Measurements from ENCODE around the gene KCTD8. TPM values are rescaled to one million over a fixed set of nuclear protein-coding genes. Genes with fewer than 3 reads are reported as not detected.

The KCTD8 gene
- total and polyA plus RNA-seq, 11 donors: 0.15 to 2.9 (median 0.17) TPM; not detected in 8

- Histone ChIP-seq H3K27me3 (peaks cover 13 to 68% (median 40%) of the 10 kb centered on the region in 9 donors), H3K27ac (peak overlapping the region in 1 of 12 donors; percentile 86), H3K9me3 (no peaks in the 10 kb centered on the region), H3K4me3 (peak overlapping the region in 11 of 12 donors; percentile 22 to 61 (median 52)), H3K4me1 (peaks cover 0 to 32% (median 6%) of the 10 kb centered on the region in 12 donors), H3K36me3 (no peaks in the 10 kb centered on the region)
- ATAC-seq (no peak), DNase-seq (peak in 1 of 5 donors; percentile 28)
- intact Hi-C loops (cut with DNase I): no loop called here
- TF ChIP-seq, protein P1, sequence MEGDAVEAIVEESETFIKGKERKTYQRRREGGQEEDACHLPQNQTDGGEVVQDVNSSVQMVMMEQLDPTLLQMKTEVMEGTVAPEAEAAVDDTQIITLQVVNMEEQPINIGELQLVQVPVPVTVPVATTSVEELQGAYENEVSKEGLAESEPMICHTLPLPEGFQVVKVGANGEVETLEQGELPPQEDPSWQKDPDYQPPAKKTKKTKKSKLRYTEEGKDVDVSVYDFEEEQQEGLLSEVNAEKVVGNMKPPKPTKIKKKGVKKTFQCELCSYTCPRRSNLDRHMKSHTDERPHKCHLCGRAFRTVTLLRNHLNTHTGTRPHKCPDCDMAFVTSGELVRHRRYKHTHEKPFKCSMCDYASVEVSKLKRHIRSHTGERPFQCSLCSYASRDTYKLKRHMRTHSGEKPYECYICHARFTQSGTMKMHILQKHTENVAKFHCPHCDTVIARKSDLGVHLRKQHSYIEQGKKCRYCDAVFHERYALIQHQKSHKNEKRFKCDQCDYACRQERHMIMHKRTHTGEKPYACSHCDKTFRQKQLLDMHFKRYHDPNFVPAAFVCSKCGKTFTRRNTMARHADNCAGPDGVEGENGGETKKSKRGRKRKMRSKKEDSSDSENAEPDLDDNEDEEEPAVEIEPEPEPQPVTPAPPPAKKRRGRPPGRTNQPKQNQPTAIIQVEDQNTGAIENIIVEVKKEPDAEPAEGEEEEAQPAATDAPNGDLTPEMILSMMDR (IDR thresholded peaks at IDR 0.05): no peak
- no peak for TF ChIP-seq POLR2A (IDR thresholded peaks at IDR 0.05)
- 2 to 3% (median 2%) methylated on average over 32 of the region's 32 CpGs for WGBS, 4 donors
These were observed 1.6 kb downstream of the KCTD8 start for GRCh38 chr4:44446801-44447562.

GRCh38 chr4:44446191-44446590, 2.4 kb downstream of the KCTD8 start:
- Histone ChIP-seq H3K9me3 (no peaks in the 10 kb centered on the region), H3K4me3 (peak overlapping the region in 6 of 12 donors; percentile 48 to 58 (median 52)), H3K36me3 (no peaks in the 10 kb centered on the region), H3K4me1 (peaks cover 0 to 32% (median 6%) of the 10 kb centered on the region in 12 donors), H3K27ac (no peak overlapping the region), H3K27me3 (peaks cover 13 to 60% (median 38%) of the 10 kb centered on the region in 9 donors)
- intact Hi-C loops (cut with DNase I): no loop called here
- WGBS, 4 donors: 3 to 5% (median 4%) methylated on average over 4 of the region's 4 CpGs
- no peak for DNase-seq
- TF ChIP-seq, protein P1 (IDR thresholded peaks at IDR 0.05): no peak
- no peak for TF ChIP-seq POLR2A (IDR thresholded peaks at IDR 0.05)
- ATAC-seq: no peak

- Histone ChIP-seq H3K4me1 (no peaks in the 10 kb centered on the region), H3K36me3 (no peaks in the 10 kb centered on the region), H3K4me3 (no peak overlapping the region), H3K9me3 (no peaks in the 10 kb centered on the region), H3K27ac (no peak overlapping the region), H3K27me3 (peaks cover 0 to 3% (median 0%) of the 10 kb centered on the region in 9 donors)
- no peak for ATAC-seq
- TF ChIP-seq, protein P1 (IDR thresholded peaks at IDR 0.05): no peak
- TF ChIP-seq POLR2A (IDR thresholded peaks at IDR 0.05): no peak
- intact Hi-C loops (cut with DNase I): no loop called here
- DNase-seq: no peak
These were observed 9.9 kb downstream of the KCTD8 start for GRCh38 chr4:44438687-44439086.

- intact Hi-C loops (cut with DNase I): no loop called here
- Histone ChIP-seq H3K27me3 (no peaks in the 10 kb centered on the region), H3K36me3 (no peaks in the 10 kb centered on the region), H3K4me1 (no peaks in the 10 kb centered on the region), H3K9me3 (no peaks in the 10 kb centered on the region), H3K27ac (no peak overlapping the region), H3K4me3 (no peak overlapping the region)
- DNase-seq (no peak), ATAC-seq (no peak)
- no peak for TF ChIP-seq POLR2A (IDR thresholded peaks at IDR 0.05)
- TF ChIP-seq, protein P1 (IDR thresholded peaks at IDR 0.05): no peak
- WGBS, 4 donors: 82 to 90% (median 83%) methylated on average over 2 of the region's 2 CpGs
These were observed 14.4 kb downstream of the KCTD8 start for GRCh38 chr4:44434247-44434646.
